KG1 (cell line): ENCODE data around the gene ZBTB7A.
A peak's percentile ranks its signal among the peaks of the same experiment; 100 is the strongest.

Source experiments
- DNase-seq: peaks from one replicate; lab custom pipeline; 2025; lab: John Stamatoyannopoulos, UW

Gene ZBTB7A

DNA sequence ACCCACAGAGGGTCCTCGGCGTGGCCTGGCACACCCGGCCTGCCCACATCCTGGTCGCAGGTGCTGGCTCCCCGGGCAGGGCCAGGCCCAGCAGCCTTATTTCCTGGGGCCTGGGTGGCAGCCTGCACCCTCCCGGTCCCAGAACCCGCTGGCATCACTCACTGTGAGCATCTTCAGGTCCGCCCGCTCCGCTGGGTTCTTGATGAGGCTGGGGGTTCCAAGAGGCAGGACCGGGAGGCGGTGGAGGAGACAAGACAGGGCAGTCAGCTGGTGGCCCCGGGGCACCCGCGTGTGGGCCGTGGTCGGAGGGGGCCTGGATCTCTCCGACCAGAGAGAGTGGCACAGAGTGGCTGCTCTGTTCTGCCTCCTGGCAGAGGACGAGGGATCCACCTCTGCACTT, 27.6 kb upstream of the ZBTB7A start:
- DNase-seq = no peak

DNA sequence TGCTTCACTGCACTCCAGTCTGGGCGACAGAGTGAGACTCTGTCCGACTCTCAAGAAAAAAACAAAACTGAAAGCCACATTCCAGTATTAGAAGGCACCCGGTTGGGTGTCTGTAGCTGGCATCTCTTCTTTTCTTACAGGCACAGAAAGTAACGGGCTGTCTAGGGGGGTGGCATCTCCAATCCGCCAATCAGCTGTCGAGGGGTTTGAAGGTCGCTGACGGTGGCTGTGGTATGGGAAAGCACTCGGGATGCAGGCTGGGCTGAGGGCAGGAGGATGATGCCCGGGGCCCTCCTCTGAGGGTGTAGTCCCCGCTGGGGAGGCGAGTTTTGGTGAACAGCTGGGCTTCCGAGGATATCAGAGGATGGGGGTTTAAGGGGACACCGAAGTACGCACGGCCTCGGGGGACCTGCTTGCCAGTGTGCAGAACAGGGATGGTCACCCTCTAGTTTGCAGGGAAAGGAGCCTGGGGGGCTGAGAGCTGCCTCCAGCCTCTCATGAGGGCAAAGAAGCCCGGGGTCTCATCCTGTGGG, 27.0 kb upstream of the ZBTB7A start:
- no peak for DNase-seq

DNA sequence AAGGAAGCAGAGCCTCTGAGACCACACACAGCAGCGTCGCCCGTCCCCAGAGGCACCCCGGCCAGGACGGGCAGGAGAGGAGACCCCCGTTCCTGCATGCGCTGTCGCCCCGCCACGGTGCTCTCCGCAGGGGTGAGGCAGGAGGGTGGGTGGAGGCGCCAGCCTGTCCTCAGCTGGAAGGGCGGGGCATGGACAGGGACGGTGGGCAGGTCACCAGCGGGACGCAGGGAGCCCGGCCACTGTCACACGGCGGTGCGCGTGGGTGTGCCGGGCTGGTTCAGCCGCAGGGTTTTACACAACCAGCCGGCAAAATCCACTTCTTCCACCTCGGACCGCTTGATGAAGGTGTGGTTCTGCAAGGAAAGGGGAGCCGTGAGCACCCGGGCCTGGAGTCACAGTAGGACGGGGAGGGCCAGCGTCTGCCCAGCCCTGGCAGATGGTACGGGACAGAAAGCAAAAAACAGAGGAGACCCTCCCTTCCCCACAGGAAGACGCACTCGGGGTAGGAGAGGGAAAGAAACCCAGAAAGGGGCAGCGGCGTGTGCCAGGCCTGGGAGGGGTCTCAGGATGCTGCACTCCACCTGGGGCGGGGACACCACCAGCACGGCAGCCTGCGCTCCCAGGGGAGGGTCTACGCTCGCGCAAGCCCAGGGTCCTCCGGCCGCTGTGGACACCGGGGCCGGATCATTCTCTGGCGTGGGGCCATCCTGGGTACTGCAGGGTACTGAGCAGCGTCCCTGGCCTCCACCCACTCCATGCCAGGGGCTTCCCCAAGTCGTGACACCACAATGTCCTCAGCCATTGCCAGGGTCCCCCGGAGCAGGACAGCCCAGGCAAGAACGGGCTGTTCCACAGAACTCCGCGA, 23.9 kb upstream of the ZBTB7A start:
- DNase-seq = no peak

DNA sequence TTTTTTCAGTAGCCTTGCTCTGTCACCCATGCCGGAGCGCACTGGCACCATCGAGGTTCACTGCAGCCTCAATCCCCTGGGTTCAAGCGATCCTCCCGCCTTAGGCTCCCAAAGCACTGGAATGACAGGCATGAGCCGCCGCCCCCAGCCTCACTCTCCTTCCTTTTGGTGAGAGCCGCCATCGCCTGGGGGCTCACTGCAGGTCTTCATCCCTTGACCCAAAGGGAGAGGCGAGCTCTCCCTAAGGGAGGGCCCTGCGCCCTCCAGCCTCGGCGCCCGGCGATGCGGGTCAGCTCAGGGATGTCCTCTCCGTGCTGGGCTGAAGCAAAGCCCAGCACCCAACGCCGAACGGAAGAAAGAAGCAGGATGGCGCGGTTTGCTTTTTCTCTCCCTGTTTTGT, 23.2 kb upstream of the ZBTB7A start:
- no peak for DNase-seq

DNA sequence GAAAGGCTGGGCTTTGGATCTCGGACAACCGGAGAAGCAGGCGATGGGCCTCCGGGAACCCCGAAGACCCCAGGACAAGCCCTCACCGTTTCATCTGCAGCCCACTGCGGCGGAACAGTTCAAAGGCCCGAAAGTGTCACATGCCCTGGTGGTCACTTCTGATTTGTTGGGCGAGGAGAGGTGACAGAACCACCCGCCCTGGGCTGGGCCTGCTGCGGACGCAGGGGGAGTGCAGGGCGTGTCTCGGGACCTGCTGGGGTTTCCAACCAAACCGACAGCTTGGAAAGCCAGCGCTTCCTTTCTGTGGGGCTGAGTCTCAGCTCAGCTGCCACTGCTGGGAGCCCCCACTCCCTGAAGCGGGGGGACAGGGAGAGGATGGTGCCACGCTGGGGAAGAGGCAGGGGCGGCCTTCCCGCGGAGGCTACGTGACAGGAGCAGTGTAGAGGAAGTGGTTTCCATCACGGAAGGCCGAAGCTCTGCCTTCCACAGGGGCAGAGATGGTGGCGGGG, 22.8 kb upstream of the ZBTB7A start:
- peak; percentile 84 for DNase-seq

DNA sequence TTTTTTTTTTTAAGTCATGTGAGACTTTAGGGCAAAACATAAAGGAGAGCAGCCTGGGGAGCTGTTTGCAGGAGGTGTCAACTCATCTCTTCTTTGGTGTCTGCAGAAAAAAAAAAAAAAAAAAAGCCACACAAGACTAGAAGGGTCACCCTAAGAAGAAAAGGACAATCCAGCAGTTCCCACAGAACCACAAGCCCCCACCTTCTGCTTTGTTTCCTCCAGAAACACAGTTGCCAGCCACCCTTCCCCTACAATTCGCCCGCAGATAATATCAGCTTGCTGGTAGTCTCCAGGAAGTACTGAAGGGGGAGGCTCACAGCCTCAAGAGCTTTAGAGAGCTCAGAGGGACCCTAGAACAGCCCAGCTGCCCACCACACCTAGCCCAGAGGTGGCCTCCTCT, 22.3 kb upstream of the ZBTB7A start:
- peak; percentile 84 for DNase-seq

DNA sequence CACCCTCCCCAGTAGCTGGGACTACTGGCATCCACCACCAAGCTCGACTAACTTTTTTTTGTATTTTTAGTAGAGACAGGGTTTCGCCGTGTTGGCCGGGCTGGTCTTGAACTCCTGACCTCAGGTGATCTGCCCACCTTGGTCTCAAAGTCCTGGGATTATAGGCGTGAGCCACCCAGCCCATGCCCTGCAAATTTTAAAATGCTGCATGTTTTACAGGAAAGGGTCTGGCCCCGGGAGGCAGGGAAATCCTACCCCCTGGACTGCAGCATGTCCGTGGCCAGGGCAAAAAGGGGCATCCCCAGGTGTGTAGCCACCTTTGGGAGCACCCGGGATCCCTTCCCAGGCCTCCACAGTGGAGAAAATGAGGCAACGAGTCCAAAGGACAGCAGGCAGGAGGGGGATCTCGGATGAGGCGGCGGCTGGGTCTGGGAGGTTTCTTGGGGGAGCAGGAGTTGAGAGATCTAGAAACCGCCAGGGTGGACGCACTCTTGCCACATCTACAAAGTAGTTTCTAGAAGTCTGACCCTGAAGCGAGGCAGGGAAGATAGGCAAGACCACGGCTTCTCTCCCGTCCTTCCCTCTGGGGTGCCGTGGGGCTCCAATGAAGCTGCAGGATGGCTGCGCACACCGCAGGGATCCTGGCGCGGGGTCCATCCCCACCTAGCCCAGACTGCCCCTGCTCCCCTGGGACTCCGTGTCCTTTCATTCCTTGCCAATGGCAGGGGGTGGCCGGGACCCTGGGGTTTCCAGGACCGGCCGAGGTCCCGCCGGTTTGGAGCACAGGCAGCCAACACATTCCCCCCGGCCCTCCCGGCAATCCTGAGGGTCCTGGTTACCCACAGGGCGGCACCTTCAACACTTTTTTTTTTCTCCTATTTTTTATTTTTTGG, 21.3 kb upstream of the ZBTB7A start:
- no peak for DNase-seq

DNA sequence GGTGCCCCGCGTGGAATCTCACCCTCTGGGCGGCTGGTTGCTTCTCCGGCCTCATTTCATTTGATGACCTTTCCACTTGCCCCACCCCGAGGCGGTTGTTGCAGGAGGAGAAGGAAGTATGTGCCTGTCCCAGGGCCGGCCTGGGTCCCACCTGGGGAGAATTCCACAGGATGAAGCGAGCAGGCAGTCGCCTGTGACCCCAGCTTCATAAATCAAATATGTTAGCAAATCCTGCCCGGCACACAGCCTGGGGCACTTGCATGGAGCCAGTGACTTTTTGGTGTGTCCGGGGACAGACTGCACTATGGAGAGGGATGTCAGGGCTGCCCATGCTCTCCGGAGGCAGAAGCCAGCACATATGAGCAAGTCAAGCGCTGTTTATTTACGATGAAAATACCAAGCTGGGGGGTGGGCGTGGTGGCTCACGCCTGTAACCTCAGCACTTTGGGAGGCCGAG, 19.7 kb upstream of the ZBTB7A start:
- DNase-seq = no peak

DNA sequence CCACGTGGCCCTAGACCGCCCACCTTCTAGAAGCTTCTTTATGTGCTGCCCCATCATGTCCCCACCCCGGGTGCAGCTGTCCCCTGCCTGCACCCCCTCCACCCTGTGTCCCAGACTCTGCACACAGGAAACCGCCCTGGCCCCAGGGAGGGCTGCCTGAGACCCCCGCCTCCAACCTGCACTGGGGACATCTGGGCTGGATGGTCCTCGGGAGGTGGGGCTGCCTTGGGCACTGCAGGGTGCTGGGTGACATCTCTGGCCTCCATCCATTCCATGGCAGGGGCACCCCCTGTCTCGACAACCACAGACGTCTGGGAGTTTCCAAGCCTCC, 17.8 kb upstream of the ZBTB7A start:
- DNase-seq = no peak

DNA sequence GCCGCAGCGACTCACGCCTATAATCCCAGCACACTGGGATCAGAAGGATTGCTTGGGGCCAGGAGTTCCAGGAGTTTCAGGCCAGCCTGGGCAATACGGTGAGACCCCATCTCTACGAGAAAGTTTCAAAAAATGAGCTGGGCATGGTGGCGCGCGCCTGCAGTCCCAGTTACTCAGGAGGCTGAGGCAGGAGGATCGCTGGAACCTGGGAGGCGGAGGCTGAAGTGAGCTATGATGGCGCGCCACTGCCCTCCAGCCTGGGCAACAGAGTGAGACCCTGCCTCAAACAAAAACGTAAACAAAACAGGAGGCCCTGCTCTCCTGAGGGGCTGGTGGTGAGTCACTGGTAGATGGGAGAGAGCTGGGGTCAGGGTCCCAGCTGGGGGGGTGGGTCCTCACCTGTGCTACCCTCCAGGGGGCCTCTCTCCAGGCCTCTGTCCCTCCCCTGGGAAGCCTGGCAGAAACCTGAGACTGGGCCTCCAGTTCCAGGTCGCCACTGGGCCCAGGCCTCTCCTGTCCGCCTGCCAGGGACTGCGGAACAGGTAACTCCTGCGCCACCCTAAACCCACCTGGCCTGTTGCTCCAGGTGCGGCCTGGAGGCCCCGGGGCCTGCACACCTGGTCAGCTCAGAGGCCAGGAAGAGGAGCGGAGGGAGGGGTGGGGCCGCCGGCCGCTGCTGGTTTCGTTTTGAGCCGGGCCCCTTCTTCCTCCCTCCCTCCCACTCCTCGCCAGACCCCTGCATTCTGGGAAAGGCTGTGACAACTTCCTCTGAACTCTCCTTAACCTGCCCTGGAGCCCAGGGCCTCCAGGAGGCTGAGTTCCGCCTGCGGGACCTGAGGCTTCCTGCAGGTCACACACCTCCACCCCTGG, 17.2 kb upstream of the ZBTB7A start:
- DNase-seq = peak; percentile 44

DNA sequence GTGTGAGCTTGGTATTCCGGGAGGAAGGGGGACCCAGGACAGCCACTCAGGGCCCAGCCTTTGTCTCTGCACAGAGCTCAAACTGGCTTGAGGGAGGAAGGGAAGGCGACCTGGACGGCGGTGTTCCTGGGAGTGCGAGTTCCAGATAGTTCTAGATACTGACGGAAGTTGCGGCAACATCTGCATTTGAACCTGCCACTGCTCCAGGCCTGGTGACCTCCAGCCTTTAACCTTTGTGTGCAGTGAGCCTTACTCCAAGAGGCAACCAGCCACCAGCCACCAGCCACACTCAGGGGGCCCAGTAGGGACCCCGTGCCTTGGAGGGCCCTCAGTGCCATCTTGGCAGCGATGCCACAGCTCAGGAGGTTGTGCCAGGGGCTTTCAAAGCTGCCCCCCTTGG, 15.5 kb upstream of the ZBTB7A start:
- DNase-seq = no peak

DNA sequence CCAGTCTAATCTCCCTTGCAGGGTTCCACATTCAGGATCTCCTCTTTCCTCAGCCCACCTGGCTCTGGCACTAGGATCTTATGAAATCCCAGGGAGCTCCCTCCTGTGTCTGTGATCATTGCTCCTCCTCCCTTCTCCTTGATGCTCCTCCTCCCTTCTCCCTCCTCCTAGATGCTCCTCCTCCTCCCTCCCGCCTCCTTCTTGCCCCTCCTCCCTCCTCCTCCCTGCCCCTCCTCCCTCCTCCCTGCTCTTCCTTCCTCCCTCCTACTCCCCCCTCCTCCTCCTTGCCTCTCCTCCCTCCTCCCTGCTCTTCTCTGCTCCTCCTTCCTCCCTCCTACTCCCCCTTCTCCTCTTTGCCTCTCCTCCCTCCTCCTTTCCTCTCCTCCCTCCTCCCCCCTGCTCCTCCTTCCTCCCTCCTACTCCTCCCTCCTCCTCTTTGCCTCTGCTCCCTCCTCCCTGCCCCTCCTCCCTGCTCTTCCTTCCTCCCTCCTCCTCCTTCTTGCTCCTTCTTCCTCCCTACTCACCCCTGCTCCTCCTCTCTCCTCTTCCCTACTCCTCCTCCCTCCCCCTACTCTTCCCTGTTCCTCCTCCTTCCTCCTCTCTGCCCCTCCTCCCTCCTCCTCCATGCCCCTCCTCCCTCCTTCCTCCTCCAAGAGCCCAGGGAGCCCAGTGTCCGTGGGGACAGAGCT, 14.9 kb upstream of the ZBTB7A start:
- no peak for DNase-seq

DNA sequence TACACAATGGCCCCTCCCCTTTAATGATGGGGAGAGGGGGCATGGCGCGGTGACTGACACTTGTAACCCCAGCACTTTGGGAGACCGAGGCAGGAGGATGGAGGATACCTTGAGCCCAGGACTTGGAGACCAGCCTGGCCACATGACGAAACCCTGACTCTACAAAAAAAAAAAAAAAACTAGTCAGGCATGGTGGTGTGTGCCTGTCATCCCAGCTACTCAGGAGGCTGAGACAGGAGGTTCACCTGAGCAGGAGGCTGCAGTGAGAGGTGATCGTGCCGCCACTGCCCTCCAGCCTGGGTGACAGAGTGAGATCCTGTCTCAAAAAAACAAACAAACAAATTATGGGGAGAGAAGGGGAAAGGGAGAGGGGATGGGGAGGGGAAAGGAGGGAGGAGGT, 13.8 kb upstream of the ZBTB7A start:
- DNase-seq = no peak

DNA sequence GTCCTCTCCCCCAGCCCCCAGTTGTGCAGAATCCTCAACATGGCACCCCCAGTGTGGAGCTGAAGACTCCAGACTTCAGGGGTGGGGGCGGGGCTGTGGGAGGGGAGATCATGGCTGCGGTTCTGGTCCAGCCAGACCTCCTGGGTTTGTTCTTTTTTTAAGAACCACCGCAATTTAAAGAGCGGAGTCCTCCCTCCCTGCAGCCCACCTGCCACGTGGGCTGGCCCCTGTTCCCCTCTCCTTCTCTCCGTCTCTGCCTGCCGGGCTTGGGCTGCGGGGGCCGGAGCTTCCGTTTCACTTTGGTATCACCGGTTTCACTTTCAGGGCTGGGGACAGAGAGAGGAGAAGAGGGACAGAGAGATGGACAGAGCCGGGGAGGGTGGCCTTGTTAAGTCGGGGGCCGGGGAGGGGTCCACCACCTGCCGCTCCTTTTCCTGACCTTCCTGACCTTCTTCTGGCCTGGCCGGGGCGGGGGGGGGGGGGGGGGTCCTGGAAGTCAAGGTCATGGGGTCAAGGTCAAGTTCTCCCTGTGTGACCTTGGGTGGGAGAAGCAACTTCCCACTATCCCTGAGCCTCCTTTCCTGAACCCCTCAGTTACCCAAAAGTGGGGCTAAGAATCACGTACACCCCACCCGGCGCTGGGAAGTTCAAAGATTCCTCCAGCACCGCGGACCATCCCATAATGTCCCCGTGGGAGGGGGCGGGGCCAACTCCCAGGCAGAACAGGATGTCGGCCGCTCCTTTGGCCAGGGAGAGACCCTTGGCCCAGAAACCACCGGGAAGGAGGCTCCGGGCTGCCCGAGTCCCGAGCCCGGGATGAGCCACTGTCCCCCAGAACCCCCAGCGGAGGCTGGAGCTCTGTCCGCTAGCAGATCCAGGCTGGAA, 11.3 kb upstream of the ZBTB7A start:
- DNase-seq = no peak

DNA sequence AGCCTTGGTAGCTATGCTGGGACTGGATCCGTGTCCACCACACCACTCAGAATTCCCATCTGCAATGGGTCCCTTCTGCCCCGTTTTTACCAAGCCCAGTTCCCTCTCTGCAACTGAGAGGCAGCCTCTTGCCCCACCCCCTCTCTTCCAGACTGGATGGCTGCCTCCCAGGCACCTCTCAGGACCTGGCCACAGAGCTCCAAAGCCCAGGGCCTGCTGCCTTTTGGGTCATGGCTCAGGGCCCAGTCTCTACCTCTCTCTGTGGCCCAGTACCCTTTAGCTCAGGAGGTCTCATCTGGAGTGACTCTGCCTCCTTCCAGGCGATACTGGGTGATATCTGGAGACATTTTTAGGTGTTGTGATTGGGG, 10.3 kb upstream of the ZBTB7A start:
- DNase-seq = no peak

DNA sequence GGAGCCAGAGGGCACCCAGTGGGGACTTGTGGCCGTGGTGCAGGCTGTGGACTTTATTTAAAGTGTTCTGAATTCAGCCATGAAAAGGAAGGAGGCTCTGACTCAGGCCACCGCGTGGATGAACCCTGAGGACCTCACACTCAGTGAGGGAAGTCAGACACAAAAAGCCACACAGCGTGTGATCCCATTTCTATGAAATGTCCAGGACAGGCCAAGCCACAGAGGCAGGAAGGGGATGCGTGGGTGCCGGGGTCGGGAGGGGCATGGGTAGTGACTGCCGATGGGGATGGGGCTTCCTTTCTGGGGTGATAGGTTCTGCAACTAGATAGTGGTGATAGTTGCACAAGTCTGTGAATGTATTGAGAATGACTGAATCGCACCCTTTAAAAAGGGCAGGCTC, 8.7 kb upstream of the ZBTB7A start:
- no peak for DNase-seq

DNA sequence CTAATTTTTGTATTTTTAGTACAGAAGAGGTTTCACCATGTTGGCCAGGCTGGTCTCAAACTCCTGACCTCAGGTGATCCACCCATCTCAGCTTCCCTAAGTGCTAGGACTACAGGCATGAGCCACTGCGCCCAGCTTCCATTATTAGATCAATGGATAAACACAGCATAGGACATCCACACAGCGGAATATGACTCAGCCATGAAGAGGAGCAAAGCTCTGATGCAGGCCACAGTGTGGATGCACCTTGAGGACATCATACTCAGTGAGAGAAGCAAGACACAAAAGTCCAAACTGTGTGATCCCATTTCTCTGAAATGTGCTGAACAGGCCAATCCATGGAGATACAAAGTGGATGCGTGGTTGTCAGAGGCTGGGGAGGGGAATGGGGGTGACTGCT, 4.9 kb upstream of the ZBTB7A start:
- DNase-seq = no peak

DNA sequence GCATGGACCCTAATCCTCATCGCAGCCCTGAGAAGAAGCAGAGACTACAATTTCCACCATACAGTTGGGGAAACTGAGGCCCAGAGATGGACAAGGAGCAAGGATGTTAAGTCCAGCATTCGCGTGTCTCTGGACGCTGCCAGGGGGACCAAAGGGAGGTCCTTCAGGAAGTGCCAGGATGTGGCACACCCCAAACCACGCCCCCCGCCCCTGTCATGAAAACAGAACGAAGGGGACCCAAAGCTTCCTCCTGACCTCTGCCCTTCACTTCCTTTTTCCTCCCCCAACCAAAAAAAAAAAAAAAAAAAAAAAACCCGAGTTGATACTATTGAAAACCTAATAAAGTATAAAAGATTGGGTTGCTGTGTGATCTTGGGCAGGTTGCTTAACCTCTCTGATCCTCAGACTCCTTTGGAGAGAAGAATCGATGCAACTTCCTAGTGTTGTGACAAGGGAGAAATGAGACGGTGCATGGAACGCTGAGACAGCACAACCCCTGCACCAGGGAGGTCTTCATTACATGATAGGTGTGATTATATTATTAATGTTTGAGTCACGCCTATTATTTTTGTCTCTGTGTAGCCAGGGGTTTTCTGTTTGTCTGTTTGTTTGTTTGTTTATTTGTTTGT, 2.7 kb upstream of the ZBTB7A start:
- DNase-seq = no peak

DNA sequence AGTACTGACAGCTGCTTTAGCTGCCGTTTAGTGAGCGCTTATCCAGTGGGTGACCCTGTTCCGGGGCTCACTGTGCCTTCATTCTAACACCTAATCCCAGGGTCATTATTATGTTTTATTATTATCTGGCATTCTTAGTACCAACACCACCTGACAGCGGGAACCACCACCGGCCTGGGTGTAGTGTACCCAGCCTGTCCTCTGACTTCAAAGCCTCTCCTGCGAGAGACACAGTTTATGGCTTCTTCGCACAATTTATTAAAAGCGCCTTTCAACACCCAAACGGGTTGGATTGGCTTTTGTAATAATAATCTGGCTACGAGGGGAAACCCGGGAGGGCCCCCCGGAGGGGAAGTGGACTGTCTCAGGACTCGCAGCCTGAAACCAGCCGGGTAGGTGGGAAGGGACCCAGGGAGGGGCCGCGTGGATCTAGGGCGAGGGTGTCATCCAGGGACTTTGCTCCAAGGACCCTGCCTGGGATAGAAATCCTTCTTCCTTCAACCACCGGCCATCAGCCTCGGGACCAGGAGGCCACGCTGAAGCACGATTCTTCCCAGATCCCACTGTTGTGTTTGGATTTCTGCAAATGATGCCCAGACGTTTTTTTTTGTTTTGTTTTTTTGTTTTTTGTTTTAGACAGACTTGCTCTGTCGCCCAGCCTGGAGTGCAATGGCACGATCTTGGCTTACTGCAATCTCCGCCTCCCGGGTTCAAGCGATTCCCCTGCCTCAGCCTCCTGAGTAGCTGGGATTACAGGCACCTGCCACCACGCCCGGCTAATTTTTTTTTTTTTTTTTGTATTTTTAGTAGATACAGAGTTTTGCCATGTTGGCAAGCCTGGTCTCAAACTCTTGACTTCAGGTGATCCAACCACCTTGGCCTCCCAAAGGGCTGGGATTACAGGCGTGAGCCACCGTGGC, 1.6 kb upstream of the ZBTB7A start:
- no peak for DNase-seq
